Liver (tissue), 3 donors: ENCODE results near the gene PPP1R14C.

Source experiments
- GABPA ChIP-seq, 2 donors: IDR thresholded peaks in 1 of 2; conservative IDR thresholded peaks in 1 of 2; 2 replicates each; pipeline ENCODE4 v1.6.1; 2016; ENCODE audit warnings: antibody characterized with exemption in 2 of 2, mild to moderate bottlenecking in 1 of 2, moderate library complexity in 1 of 2
- TAF1 ChIP-seq: conservative IDR thresholded peaks from 2 replicates; pipeline ENCODE4 v1.6.1; 2016; ENCODE audit warnings: antibody characterized with exemption, mild to moderate bottlenecking
- TF ChIP-seq, protein P1 (sequence below): IDR thresholded peaks from 2 replicates; pipeline ENCODE4 v1.6.1; 2016; ENCODE audit warnings: antibody characterized with exemption
- TF ChIP-seq, protein P2 (sequence below): fragments of 150-350 bp; IDR thresholded peaks from 2 replicates; pipeline ENCODE4 v1.5.1; 2017; ENCODE audit warnings: improper control_type of control experiment, low read depth, low read length; ENCODE audit not compliant: missing input control
- TF ChIP-seq, protein P3 (sequence below): IDR thresholded peaks from 2 replicates; pipeline ENCODE4 v1.6.1; 2016; ENCODE audit warnings: antibody characterized with exemption
- donor health status: healthy.
- donor health status: healthy.

DNA sequence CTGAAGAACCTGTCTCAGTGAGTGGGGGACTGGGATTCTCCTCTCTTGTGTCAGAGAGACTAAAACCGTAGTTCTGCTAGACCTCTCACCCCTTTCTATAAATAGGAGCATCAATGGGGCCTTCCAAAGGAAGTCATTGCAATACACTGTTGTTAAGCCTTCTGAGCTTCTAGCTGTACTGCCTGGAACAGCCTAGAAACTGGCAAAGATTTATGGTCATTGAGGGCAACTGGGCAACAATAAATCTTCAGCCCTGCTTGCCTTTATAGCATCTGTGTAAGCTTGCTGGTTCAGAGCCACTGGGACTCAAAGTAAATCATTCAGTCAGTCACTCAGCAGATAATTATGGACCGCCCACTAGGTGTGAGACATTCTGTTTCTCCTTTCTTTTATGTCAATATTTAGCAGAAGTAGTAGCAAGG is 53.2 kb downstream of the PPP1R14C start:
- TF ChIP-seq, protein P1, sequence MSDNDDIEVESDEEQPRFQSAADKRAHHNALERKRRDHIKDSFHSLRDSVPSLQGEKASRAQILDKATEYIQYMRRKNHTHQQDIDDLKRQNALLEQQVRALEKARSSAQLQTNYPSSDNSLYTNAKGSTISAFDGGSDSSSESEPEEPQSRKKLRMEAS: no peak
- TF ChIP-seq, protein P2, sequence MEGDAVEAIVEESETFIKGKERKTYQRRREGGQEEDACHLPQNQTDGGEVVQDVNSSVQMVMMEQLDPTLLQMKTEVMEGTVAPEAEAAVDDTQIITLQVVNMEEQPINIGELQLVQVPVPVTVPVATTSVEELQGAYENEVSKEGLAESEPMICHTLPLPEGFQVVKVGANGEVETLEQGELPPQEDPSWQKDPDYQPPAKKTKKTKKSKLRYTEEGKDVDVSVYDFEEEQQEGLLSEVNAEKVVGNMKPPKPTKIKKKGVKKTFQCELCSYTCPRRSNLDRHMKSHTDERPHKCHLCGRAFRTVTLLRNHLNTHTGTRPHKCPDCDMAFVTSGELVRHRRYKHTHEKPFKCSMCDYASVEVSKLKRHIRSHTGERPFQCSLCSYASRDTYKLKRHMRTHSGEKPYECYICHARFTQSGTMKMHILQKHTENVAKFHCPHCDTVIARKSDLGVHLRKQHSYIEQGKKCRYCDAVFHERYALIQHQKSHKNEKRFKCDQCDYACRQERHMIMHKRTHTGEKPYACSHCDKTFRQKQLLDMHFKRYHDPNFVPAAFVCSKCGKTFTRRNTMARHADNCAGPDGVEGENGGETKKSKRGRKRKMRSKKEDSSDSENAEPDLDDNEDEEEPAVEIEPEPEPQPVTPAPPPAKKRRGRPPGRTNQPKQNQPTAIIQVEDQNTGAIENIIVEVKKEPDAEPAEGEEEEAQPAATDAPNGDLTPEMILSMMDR: no peak
- TF ChIP-seq GABPA (IDR thresholded peaks at IDR 0.05 in 1 of 2, conservative IDR thresholded peaks at IDR 0.05 in 1 of 2) (no peak), TAF1 (no peak)
- TF ChIP-seq, protein P3, sequence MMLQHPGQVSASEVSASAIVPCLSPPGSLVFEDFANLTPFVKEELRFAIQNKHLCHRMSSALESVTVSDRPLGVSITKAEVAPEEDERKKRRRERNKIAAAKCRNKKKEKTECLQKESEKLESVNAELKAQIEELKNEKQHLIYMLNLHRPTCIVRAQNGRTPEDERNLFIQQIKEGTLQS: no peak
